ENCODE results near the gene IGFLR1.

IGFLR1 gene

GRCh38 chr19:35722897-35723296, 19.4 kb downstream of the IGFLR1 start:
- no peak for DNase-seq

- DNase-seq: no peak
Measured at GRCh38 chr19:35722461-35722860, 19.8 kb downstream of the IGFLR1 start.

- no peak for DNase-seq
Measured at GRCh38 chr19:35721374-35721773, 20.9 kb downstream of the IGFLR1 start.

GRCh38 chr19:35720648-35721047, 21.6 kb downstream of the IGFLR1 start:
- DNase-seq: no peak

GRCh38 chr19:35720163-35720524, 22.1 kb downstream of the IGFLR1 start:
- no peak for DNase-seq

- DNase-seq: no peak
Measured at GRCh38 chr19:35719402-35720162, 22.7 kb downstream of the IGFLR1 start.

GRCh38 chr19:35718345-35719041, 23.8 kb downstream of the IGFLR1 start:
- peak in 3 of 4 experiments; percentile 23 to 44 (median 28) for DNase-seq

- peak in 2 of 4 experiments; percentile 91 to 92 for DNase-seq
Measured at GRCh38 chr19:35717665-35718344, 24.4 kb downstream of the IGFLR1 start, which contains the start of gene KMT2B. TSS of gene KMT2B (plus strand) at chr19:35718003. CDS start at chr19:35718019, 16 bp downstream.

- peak; percentile 62 to 98 (median 80) for DNase-seq
Measured at GRCh38 chr19:35716801-35717664, 25.2 kb downstream of the IGFLR1 start.

GRCh38 chr19:35715981-35716800, 26.1 kb downstream of the IGFLR1 start:
- DNase-seq: no peak

- DNase-seq: no peak
Measured at GRCh38 chr19:35715355-35715809, 26.9 kb downstream of the IGFLR1 start.

- no peak for DNase-seq
Measured at GRCh38 chr19:35714601-35715354, 27.5 kb downstream of the IGFLR1 start.

- no peak for DNase-seq
Measured at GRCh38 chr19:35713904-35714495, 28.3 kb downstream of the IGFLR1 start.

GRCh38 chr19:35713506-35713850, 28.8 kb downstream of the IGFLR1 start:
- DNase-seq: no peak

- peak in 2 of 4 experiments; percentile 43 to 45 for DNase-seq
Measured at GRCh38 chr19:35712567-35713505, 29.4 kb downstream of the IGFLR1 start.

- peak in 1 of 4 experiments; percentile 38 for DNase-seq
Measured at GRCh38 chr19:35710784-35711723, 31.2 kb downstream of the IGFLR1 start.

GRCh38 chr19:35708391-35708790, 33.9 kb downstream of the IGFLR1 start:
- DNase-seq: no peak

- no peak for DNase-seq
Measured at GRCh38 chr19:35704218-35704617, 38.0 kb downstream of the IGFLR1 start, which contains the start of gene ZBTB32. TSS of gene ZBTB32 (plus strand) at chr19:35704558. CDS start at chr19:35714627, 10,069 bp downstream.
